SHP77 treated with DMSO at 0.1 percent for 48 hours (cell line): Measurements from ENCODE around the gene NELL1.

Source experiments
- DNase-seq: peaks from one replicate; lab custom pipeline; 2025; lab: John Stamatoyannopoulos, UW

Gene NELL1

GRCh38 chr11:20966489-20966888 is 297.1 kb downstream of the NELL1 start:
- no peak for DNase-seq

GRCh38 chr11:20973940-20974559 is 304.7 kb downstream of the NELL1 start:
- DNase-seq = no peak

- no peak for DNase-seq
Observed at GRCh38 chr11:20980736-20981135, 311.4 kb downstream of the NELL1 start.

GRCh38 chr11:20990447-20990846 is 321.1 kb downstream of the NELL1 start:
- no peak for DNase-seq

GRCh38 chr11:20991471-20991870 is 322.1 kb downstream of the NELL1 start:
- DNase-seq = no peak

GRCh38 chr11:21007297-21007696 is 337.9 kb downstream of the NELL1 start:
- DNase-seq = no peak

GRCh38 chr11:21018248-21018647 is 348.9 kb downstream of the NELL1 start:
- no peak for DNase-seq

- DNase-seq = no peak
Observed at GRCh38 chr11:21026685-21027084, 357.3 kb downstream of the NELL1 start.

GRCh38 chr11:21037850-21038249 is 368.5 kb downstream of the NELL1 start:
- no peak for DNase-seq

- no peak for DNase-seq
Observed at GRCh38 chr11:21038801-21039200, 369.4 kb downstream of the NELL1 start.

- DNase-seq = no peak
Observed at GRCh38 chr11:21040630-21041029, 371.2 kb downstream of the NELL1 start.

GRCh38 chr11:21048626-21049025 is 379.2 kb downstream of the NELL1 start:
- no peak for DNase-seq

- DNase-seq = no peak
Observed at GRCh38 chr11:21053466-21053865, 384.1 kb downstream of the NELL1 start.

GRCh38 chr11:21056644-21057043 is 387.3 kb downstream of the NELL1 start:
- no peak for DNase-seq

GRCh38 chr11:21059879-21060278 is 390.5 kb downstream of the NELL1 start:
- no peak for DNase-seq

GRCh38 chr11:21066030-21066429 is 396.6 kb downstream of the NELL1 start:
- DNase-seq = no peak

- no peak for DNase-seq
Observed at GRCh38 chr11:21068886-21069285, 399.5 kb downstream of the NELL1 start.

GRCh38 chr11:21069909-21070308 is 400.5 kb downstream of the NELL1 start:
- DNase-seq = no peak

- DNase-seq = no peak
Observed at GRCh38 chr11:21072558-21072957, 403.2 kb downstream of the NELL1 start.

GRCh38 chr11:21082853-21083252 is 413.5 kb downstream of the NELL1 start:
- DNase-seq = no peak

- DNase-seq = no peak
Observed at GRCh38 chr11:21088930-21089329, 419.5 kb downstream of the NELL1 start.

GRCh38 chr11:21104641-21105040 is 435.3 kb downstream of the NELL1 start:
- no peak for DNase-seq

- no peak for DNase-seq
Observed at GRCh38 chr11:21105196-21105917, 436.0 kb downstream of the NELL1 start.

- DNase-seq = no peak
Observed at GRCh38 chr11:21109341-21109740, 440.0 kb downstream of the NELL1 start.
